Neutrophil (primary cell): ENCODE data around the gene IFI35.
A peak's percentile ranks its signal among the peaks of the same experiment; 100 is the strongest.
"Not testable (repeated sequence)": the region's sequence is repeated elsewhere in the genome, so short reads cannot be mapped to it uniquely, and the experiment has no call there.

Experiments used
- H3K27ac ChIP-seq: fragments of 200-600 bp; sonication (generic); 2 replicates; pipeline ENCODE4 v1.5.1; 2016; ENCODE audit warnings: mild to moderate bottlenecking, moderate library complexity
- H3K27me3 ChIP-seq: fragments of 200-600 bp; sonication (generic); 2 replicates; pipeline ENCODE4 v1.6.0; 2016; ENCODE audit warnings: mild to moderate bottlenecking
- H3K36me3 ChIP-seq: fragments of 200-600 bp; sonication (generic); 2 replicates; pipeline ENCODE4 v1.5.1; 2017
- H3K4me1 ChIP-seq, 2 experiments: fragments of 200-600 bp in 1 of 2; sonication (generic) in 1 of 2; 1 replicate in 1 of 2; 2 replicates in 1 of 2; pipeline versions ENCODE4 v1.5.1 to v1.6.1; 2013 to 2016; ENCODE audit warnings: low read depth in 1 of 2, low read length in 1 of 2, mild to moderate bottlenecking in 1 of 2, moderate library complexity in 1 of 2; ENCODE audit not compliant: control insufficient read depth in 1 of 2, insufficient read depth in 1 of 2
- H3K4me3 ChIP-seq, 2 experiments: fragments of 200-600 bp in 1 of 2; sonication (generic) in 1 of 2; 1 replicate in 1 of 2; 2 replicates in 1 of 2; pipeline ENCODE4 v1.5.1; 2013 to 2016; ENCODE audit warnings: low read depth in 1 of 2, low read length in 1 of 2, mild to moderate bottlenecking in 1 of 2, moderate library complexity in 1 of 2
- H3K9me3 ChIP-seq: fragments of 200-600 bp; sonication (generic); 2 replicates; pipeline ENCODE4 v1.5.1; 2016
- CTCF ChIP-seq: fragments of 200-600 bp; sonication (generic); IDR thresholded peaks from 2 replicates; pipeline ENCODE4 v1.5.1; 2016; ENCODE audit warnings: antibody characterized with exemption

IFI35 gene

GRCh38 chr17:43006639-43007551 is at the start of gene IFI35:
IFI35 (plus strand) TSS chr17:43006784; CDS start chr17:43006948, 164 bp downstream.
- H3K9me3 ChIP-seq, result no peaks in the 10 kb centered on the region
- peak within 1 kb of the TSS; percentile 95 for H3K27ac ChIP-seq
- peaks cover 10% of the 10 kb centered on the region for H3K36me3 ChIP-seq
- peak within 1 kb of the TSS; percentile 81 to 95 for H3K4me3 ChIP-seq
- no peaks in the 10 kb centered on the region for H3K27me3 ChIP-seq
- TF ChIP-seq CTCF, result peak; percentile 48
- peaks cover 33 to 35% of the 10 kb centered on the region in 2 experiments for H3K4me1 ChIP-seq

GRCh38 chr17:42964161-42964932 is 42.2 kb upstream of the IFI35 start, which contains the start of gene AARSD1:
AARSD1 (minus strand) TSS chr17:42964454; CDS start chr17:42964440, 14 bp downstream.
- Histone ChIP-seq H3K27ac (peak within 1 kb of the TSS; percentile 67), H3K4me1 (peaks cover 13 to 16% of the 10 kb centered on the region in 2 experiments), H3K9me3 (no peaks in the 10 kb centered on the region), H3K4me3 (peak within 1 kb of the TSS; percentile 60 to 75), H3K36me3 (peaks cover 11% of the 10 kb centered on the region), H3K27me3 (no peaks in the 10 kb centered on the region)
- peak; percentile 34 for TF ChIP-seq CTCF

- Histone ChIP-seq H3K9me3 (no peaks in the 10 kb centered on the region), H3K4me1 (peaks cover 13 to 16% of the 10 kb centered on the region in 2 experiments), H3K4me3 (no peak overlapping the region), H3K27ac (no peak overlapping the region), H3K36me3 (no peaks in the 10 kb centered on the region), H3K27me3 (no peaks in the 10 kb centered on the region)
- no peak for TF ChIP-seq CTCF
Observed at GRCh38 chr17:42967925-42968324, 38.7 kb upstream of the IFI35 start.

- Histone ChIP-seq H3K36me3 (no peaks in the 10 kb centered on the region), H3K9me3 (no peaks in the 10 kb centered on the region), H3K4me1 (peaks cover 5 to 7% of the 10 kb centered on the region in 2 experiments), H3K27me3 (no peaks in the 10 kb centered on the region), H3K4me3 (no peak overlapping the region), H3K27ac (no peak overlapping the region)
- no peak for TF ChIP-seq CTCF
Observed at GRCh38 chr17:42969001-42969581, 37.5 kb upstream of the IFI35 start.

- Histone ChIP-seq H3K27ac (no peak overlapping the region), H3K4me3 (no peak overlapping the region), H3K9me3 (no peaks in the 10 kb centered on the region), H3K27me3 (no peaks in the 10 kb centered on the region), H3K36me3 (no peaks in the 10 kb centered on the region), H3K4me1 (peaks cover 0 to 3% of the 10 kb centered on the region in 2 experiments)
- no peak for TF ChIP-seq CTCF
Observed at GRCh38 chr17:42971589-42971988, 35.0 kb upstream of the IFI35 start.

GRCh38 chr17:42973323-42973722 is 33.3 kb upstream of the IFI35 start:
- not testable (repeated sequence) for H3K4me1 ChIP-seq, H3K4me3 ChIP-seq

More at GRCh38 chr17:42973323-42973722, 33.3 kb upstream of the IFI35 start:
- not testable (repeated sequence) for H3K27me3 ChIP-seq, H3K27ac ChIP-seq, H3K36me3 ChIP-seq, H3K9me3 ChIP-seq
